ENCODE measurements around the gene SLIT2.

GRCh38 chr4:20255823-20256222, 4.1 kb downstream of the SLIT2 start:
- no peak for TF ChIP-seq CTCF (IDR thresholded peaks at IDR 0.05)
- TF ChIP-seq POLR2A (IDR thresholded peaks at IDR 0.05) = no peak

Data from testis (tissue), 2 donors.